ENCODE data around the gene HOXA6.

The HOXA6 gene

DNA sequence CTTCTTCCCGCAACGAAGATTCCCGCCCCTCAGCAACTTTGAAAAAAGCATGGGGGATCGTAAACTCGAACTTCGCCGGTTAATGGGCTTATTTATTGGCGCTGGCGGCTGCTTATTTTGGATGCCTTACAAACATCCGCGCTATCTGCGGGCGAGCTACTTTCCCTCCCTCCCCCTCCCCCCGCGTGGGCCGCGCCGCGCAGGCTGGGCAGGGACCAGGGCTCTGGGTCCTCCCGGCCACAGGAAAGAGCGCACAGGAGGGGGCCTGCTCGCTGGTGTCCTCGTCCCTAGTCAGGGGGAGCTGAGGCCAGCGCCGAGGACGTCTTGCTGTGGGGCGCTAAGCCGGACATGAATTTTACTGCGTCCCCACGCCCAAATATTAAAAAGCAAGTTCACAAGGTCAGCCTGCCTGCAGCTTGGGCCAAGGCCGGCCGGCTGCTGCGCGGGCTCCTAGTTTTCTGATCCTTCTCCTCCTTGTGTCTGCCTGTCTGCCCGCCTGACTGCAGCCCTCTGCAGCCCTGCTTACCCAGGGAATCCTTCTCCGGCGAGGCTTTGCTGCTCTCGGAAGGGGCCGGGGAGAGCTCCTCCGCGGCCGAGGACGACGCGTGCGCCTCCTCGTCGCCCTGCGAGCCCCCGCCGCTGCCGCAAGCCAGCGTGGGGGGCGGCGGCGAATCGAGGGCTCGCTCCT is 25.4 kb upstream of the HOXA6 start:
- DNase-seq = no peak

DNA sequence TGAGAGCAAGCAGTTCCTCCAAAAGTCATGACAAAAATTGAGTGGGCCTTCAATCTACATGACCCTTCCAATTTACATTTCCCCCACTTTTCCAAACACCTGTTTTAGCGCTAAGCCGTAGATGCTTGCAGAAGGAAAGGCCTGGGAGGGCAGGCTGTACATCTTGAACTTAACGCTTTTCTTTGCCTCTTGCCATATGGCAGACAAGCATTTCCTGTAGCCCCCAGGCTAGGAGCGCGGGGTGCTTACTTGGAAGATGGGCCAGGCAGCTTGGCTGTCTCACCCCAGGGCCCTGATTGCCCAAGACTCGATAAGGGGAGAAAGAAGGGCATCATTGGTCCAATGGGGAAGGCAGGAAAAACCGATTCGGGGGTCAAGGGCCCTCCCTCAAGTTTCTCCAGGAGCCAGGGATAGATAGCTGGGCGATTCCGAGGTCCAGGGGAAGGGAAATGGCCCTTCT is 24.8 kb upstream of the HOXA6 start:
- DNase-seq = no peak

- DNase-seq = no peak
Measured at GRCh38 chr7:27171637-27172314, 24.2 kb upstream of the HOXA6 start.

DNA sequence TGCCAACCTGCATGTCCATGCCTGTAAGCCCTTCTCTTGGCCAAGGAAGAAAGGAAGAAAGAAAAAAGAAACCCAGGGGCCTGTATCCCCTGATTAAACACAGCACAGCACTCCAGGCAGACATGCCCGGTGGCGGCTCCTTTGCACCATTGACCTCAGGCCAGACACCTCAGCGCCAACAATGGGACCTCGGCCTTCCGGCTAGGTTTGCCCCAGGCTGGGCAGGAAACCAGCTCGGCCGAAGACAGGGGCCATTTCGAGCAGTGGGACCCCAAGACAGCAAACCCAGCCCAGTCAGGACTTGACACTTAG is 23.7 kb upstream of the HOXA6 start:
- DNase-seq = no peak

DNA sequence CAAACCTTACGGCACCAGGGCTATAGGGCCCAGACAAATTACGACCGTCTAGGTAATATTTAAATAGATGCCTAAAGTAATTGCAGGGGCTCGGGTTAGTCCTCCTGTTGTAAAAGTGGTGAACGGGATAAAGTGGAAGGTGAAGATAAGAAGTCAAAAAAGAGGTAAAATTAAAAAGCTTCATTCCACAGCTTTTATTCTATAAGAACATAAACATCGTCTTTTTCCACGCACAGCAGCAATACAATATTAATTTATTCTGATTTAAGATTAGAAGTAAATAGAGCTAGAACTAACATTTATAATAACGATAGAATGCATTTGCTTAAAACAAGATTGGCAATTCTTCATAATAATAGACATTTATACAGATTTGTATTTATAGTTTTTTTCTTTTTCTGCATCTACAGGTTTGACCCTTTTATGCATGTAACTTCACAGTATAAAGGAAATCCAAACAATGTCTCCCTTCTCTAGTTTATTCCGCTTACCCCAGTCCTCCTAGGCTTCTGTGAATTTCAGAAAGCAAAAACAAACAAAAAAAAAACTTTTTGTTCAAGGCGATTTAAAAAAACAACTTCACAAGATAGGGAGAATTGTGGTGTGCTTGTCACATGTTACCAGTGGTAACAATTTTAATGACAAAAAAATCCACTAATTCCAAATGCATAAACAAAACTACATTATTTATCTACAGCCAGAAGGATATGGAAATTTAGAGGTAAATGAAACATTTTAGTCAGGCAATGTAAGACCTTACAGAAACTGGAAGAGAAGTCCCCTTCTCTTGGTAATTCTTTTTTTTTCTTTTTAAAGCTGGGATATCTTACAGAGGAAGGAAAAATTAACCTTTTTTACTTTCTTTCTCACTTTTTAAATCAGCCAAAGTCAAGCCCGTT is 23.1 kb upstream of the HOXA6 start:
- DNase-seq = no peak

DNA sequence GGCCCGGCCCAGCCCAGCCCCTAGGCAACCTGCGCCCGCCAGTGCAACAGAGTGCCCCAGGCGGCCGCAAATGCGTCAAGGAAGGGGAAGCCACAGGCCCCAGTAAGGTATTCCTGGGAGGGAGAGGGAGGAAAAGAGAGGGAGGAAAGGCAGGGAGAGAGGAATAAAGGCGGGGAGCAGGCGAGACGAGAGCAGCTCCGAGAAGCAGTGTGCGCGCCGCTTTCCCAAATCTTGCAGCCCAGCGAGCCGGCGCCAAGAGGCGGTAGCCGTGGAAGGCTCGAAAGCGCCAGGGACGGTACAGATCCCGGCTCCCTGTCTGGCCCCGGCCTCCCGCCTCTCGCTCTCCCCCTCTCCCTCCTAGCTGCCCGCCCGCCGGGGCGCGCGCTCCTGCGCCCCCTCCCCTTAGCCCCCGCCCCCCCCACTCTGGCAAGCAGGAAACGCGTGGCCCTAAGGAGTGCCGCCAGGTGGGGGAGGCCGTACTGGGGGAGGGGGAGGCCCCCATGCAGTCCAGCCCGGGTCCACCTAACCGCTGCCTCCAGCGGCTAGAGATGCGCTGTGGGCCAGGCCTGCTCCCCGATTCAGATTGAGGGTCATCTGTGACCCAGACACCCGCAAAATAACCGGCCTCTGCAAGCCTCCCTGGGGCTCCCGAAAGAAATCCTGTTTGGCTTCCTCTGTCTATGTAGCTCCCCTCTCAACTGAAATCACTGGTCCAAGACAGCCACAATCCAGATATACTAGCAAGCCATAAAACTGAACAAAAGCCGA is 22.3 kb upstream of the HOXA6 start:
- no peak for DNase-seq

DNA sequence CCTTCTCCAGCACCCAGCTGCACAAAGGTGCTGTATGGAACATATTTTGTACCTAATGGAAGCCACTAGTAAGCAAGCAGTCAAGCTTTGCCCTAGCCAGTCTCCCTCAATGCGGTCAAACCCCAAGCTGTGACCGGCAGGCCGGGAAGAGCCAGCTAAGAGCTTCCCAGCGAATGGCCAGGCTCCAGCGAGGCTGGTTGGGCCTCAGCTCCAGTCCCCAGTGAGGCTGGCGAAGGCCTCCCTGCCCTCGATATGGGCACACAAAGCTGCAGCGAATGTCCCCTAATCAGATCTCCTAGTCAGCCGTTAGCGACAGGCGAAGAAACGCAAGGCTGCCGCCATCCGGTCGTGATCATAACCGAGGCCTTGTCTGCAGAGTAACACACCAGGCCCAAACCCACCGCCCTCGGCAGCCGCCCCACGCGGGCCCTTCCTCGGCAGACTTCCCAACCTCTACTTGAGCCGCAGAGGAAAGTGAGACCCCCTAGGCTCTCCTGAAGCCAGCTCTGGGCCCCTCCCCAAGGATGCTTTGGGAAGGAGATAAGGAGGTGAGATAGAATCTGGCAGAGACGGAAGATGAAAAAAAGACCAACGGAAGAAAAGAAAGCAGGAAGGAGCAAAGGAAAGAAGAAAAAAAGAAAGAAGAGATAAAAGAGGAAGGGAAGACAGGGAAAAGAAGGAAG is 20.8 kb upstream of the HOXA6 start:
- DNase-seq = no peak

DNA sequence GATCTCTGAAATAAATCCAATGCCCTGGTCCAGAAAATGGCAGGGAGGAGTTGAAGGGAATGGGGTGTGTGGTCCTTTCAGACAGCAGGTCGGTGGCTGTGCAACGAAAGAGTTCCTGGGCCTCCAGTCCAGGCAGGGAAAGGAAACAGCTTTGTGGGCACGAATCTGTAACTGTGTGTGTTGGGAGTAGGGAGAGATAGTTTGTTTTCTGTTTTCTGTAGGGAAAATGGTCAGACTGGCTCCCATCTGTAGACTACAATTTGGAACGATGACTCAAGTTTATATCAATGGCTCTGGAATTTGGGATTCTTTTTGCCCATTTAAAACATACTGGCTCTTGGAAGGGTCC is 20.3 kb upstream of the HOXA6 start:
- no peak for DNase-seq

DNA sequence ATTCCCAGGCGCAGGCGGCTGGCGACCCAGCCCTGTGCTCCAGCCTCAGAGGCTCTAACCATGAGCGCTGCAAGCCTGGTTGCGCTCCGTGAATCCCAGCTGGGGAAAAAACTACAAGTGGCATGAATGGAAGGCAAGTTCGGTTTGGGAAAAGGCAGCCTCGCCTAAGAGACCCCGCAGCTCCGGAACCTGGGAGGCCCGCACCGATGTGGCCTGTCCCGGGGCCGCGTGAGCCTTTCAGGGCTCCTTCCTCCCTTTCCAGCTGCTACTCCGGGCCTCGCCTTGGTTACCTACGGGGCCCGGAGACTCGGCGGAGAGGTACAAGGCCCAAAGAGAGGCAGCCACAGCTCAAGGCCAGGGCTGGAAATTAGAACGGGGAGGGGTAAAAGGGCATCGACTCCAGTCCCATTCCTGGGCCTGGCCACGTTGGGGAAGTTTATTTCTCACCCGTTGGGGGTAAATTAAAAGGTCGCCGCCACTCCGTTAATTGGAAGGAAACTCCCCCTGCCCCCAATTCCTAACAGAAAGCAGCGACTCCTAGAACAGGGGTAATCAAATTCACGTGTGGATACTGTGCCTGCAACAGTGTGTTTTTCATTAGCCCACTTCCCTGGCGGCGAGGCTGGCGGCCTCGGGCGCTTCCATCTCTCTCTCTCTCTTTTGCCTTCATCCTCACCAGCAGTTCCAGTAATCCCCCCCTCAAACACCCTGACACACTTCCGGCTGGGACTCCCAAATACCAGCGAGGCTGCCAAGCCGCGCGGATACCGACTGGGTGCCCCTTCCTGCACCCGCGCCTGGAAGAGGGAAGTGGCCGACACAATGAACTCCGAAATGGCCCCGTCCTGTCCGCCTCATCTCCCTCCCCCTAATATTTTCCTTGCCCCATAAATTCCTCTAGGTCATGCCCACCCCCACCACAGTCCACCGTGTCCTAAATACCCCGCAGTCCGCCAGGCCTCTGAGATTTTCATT is 19.2 kb upstream of the HOXA6 start:
- no peak for DNase-seq

GRCh38 chr7:27165996-27166530 is 18.5 kb upstream of the HOXA6 start:
- DNase-seq = no peak

DNA sequence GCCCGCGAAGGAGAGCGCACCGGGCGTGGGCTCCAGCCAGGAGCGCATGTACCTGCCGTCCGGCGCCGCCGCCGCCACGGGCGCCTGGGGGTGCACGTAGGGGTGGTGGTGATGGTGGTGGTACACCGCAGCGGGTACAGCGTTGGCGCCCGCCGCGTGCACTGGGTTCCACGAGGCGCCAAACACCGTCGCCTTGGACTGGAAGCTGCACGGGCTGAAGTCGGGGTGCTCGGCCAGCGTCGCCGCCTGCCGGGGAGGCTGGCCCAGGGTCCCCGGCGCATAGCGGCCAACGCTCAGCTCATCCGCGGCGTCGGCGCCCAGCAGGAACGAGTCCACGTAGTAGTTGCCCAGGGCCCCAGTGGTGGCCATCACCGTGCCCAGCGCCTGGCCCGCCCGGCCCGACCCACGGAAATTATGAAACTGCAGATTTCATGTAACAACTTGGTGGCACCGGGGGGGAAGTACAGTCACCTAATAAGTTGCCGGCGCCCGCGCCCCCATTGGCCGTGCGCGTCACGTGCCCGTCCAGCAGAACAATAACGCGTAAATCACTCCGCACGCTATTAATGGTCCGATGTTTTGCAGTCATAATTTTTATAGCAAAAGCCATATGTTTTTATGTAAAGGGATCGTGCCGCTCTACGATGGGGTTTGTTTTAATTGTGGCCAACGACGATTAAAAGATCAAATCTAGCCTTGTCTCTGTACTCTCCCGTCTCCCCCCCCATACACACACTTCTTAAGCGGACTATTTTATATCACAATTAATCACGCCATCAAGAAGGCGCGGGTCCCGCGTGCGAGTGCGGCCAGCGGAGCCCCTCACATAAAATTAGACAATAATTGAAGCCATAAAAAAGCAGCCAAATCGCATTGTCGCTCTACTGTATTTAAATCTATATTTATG is 17.8 kb upstream of the HOXA6 start, which contains the start of gene HOXA9:
TSS of gene HOXA9 (minus strand) at position 449 of the 907 bp plus-strand sequence. CDS start at position 369, 80 bp downstream.
- DNase-seq = no peak

DNA sequence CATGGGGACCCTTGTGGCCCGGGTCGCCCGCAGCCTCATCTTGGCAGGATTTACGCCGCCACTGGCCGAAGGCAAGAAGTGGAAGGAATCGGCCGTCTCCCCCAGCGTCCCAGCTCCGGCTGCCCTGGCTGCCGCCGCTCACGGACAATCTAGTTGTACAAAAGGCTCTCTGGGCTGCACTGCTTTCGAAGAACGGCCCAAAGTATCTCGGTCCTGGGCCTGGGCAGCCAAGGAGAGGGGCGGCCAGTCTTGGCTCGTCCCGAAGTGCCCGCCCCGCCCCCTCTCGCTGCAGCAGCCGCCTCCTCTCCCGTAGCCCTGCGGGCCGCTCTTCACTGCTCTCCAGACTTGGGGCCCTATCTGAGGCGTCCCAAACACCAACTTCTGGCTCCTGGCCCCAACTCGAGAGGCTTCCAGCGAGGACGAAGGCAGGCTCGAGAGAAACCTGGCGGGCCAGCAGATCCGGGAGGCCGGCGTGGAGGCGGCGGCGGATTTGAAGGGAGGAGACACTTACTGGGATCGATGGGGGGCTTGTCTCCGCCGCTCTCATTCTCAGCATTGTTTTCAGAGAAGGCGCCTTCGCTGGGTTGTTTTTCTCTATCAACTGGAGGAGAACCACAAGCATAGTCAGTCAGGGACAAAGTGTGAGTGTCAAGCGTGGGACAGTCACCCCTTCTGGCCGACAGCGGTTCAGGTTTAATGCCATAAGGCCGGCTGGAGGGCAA is 17.0 kb upstream of the HOXA6 start:
- DNase-seq = no peak

- DNase-seq = no peak
Measured at GRCh38 chr7:27164045-27164366, 16.4 kb upstream of the HOXA6 start.

- no peak for DNase-seq
Measured at GRCh38 chr7:27163288-27164044, 15.9 kb upstream of the HOXA6 start.

GRCh38 chr7:27162561-27163287 is 15.2 kb upstream of the HOXA6 start:
- DNase-seq = no peak

DNA sequence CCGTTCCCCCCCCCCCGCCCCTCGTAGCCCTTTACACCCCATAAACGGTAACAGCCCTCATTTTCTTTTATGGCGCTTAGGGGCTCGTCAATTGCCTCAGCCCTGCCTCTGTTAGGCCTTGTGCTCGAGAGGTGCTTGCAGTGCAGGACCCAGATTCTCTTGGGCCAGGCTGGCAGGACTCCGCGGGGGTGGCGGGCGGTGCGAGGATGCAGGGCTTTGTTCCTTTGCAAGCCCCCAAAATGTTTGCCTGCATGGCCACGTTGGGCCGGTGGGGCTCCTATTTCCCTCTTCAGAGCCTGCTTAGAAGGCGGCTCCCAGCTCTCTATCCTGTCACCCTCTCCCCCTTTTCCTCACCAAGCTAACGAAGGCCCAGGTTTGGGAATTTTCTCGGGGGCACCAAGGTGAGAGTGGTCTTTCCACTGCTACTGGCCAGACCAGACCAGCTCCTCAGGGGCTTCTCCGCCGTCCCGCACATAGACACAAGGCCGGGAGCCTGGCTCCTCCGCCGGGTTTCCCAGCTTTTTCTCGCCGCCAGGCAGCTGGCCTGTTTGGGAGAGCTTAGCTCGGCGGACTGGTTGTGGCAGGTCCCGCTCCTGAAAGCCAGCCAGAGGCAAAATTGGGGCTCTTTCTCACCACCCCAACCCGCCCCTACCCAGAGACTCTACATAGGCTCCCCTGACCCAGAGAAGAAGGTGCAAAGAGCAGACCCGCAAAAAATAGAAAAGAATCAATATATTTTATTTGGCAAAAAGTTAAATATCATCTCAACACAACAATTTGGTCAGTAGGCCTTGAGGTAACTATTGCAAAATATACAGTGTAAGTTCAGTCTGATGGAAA is 14.4 kb upstream of the HOXA6 start:
- no peak for DNase-seq

DNA sequence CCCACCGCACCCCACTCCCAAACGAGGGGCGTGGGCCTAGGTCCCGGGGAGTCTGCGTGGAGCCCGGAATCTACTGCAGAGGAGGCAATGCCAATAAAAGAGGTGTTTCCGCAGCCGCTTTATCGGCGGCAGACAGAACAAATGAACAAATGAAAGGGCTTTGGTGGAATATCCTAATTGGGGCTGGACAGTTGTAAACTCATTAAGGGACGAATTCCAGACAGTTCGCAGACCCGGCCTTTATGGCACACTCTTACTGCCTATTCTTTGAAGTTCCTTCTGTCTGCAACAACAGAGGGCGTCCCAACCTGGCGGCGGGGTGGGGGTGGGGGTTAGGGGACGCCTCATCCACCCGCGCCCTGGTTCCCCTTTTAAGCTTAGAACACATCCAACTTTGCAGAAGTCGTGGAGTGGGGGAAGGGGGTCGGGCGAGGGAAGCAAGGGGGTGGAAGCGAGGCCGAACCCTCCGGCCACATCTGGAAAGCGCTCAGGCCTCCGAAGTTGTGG is 13.7 kb upstream of the HOXA6 start:
- no peak for DNase-seq
